ENCODE measurements around the gene RYR3.

RYR3 gene

DNA sequence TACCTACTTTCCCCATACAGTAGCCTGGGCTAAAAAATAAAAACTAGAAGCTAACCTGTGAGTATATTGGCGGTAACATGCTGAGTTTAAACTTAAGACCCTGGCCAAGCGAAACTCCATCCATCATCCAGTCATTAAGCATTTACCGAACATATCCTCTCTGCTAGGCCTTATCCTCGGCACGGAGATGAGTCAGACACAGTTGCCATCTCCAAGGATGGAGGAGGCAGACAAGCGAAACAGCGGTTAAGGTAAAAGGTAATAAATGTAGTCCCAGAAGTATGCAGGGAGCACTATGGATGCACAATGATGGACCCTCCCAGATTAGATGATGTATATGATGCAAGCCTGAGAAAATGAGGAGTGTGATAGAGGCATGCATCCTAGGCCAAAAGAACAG, 143.6 kb downstream of the RYR3 start:
- DNase-seq: no peak

DNA sequence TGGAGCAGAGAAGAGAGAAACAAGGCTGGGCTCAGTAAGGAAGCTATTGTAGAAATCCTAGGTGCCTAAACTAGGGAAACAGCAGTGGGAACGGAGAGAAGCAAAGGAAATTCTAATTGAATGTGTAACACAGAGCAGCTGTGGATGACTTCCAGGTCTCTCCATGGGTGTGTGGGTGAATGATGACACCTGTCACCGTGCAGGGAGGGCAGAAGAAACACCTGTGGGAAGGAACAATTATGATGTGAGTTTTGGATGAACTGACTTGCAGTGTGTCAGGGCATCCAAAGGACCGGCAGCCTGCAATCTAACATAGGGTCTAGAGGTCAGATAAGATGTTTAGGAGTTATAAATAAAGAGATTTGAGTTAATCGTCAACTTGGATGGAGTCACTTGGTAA, 144.2 kb downstream of the RYR3 start:
- no peak for DNase-seq

DNA sequence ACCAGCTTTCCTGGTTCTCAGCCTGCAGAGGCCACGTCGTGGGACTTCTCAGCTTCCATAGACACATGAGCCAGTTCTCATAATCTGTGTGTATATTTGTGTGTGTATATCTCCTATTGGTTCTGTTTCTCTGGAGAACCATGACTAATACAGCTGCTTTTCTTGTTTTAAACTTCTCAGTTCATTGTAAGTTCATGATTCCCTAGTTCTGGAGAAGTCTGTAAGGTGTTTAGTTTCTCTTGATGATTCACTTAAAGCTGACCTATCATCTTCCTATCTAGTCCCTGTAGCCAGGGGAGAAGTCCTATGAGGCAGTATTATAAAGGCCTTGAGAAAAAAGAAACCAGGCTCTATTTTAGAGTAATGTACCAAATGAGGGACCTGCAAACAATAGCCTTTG, 147.7 kb downstream of the RYR3 start:
- DNase-seq: no peak

DNA sequence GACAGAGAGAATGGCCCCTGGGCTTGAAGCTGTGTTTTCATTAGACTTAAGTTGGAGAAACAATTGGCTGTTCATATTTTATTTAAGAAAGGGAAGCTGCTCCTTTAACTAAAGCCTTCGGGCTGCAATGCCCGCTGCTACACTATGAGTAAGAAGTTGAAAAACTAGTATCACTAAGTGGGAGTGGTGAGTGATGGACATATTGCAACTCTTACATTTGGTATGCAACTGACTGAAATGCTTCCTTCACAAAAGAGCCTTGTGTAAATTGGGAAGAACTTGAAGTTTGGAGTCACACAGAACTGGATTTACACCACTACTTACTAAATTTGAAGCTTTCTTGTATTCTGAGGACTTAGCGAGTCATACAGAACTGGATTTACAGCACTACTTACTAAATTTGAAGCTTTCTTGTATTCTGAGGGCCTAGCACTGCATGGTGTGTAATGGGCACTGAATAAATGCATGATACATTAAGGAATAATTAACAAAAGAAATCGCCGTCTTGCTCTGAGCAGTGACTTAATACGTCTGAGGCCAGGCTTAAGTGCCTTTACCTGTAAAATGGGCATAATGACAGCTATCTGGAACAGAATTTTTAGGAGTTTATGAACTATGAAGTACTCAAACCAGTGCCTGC, 149.5 kb downstream of the RYR3 start:
- DNase-seq: no peak

DNA sequence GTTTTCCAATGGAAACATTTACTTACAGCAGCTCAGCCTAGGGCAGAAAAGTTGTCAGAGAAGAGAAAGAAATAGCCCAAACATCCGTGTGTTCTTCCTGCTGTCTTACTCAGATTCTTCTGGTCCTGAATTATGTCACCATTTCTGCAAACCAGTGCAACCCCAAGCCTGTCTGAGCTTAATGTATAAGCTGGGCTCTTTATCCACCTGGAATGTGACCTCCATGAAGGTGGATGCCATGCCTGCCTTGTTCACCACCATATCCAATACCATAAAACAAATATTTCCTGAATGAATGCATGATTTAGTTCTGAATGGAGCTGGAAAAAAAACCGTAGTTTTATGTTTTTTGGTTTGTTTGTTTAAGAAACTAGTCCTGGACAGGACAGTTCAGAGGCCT, 150.9 kb downstream of the RYR3 start:
- DNase-seq: no peak

DNA sequence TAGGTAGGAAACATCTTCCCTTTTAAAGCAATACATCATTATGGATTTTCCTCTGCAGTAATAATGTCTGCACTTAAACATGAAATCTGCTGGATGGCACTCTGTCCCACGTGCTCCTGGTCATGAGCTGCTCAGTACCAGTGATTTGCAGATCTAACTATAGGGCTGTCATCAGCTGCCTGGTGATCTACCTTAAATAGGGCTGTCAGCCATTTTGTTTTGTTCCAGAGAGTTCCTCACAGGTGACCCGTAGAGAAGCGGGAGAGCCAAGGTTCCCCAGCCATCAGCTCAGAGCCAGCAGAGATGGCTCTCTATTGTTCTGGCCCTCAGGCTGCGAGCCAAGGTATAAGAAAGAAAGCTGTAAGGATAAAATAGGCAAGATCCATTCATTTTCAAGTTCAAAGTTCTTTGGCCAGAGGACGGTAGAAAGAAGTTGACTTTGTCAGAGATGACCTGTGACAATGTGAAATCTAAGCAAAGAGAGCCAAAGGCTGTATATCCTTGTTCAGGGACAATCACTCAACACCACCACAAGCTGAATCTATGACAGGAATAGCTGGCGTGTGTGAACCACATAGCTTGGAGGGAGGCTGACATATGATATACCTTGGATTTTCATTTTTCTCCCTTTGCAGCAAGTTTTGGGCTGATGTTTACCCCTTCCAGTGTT, 156.5 kb downstream of the RYR3 start:
- DNase-seq: no peak

DNA sequence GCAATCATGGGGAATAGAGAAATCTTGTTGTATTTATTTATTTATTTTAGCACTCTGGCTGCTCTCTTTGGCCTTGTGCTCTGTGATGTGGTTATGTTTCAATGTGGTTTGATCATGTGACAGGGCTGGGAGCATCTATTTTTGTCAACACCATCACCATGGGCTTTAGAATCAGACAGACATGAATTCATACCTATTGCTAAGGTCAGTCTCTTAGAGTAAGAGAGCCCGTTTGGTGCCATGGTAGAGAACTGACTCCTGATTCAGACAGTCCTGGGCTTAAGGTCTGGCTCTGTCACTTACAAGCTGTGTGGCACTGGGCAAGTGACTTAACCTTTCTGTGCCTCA, 157.0 kb downstream of the RYR3 start:
- DNase-seq: no peak

DNA sequence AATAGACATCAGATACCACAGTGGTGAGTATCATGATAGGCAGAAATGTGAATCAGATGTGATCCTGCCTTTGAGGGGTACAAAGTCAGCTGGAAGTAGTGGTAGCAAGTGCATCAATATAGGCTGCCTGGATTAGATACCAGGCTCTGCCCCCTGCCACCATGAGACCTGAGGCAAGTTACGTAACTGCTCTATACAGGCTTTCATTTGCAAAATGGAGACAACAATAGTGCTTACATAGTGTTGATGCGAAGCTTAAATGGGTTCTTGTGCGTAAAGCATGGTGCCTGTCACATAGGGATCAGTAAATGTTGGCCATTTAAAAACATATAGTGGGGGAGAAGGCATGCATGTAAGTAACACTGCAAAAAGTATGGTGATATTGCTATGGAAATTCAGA, 158.0 kb downstream of the RYR3 start:
- no peak for DNase-seq

DNA sequence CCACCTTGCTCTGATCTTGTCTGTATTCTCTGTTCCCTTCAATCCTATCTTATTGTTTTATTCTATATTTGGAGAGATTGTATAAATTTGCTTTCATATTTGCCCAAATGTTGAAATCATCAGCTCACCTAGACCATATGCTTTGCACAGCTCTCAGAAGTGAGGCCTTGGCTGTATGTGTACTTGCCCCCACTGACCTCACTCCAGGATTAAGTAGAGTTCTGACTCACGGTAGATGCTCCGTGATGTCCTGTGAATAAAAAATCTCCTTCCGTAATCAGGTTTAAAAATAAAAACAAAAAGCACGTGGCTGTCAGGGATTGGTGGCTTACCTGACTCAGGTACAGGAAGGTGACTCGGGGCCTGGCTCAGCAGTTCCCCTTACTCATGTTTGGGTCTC, 162.2 kb downstream of the RYR3 start:
- no peak for DNase-seq

DNA sequence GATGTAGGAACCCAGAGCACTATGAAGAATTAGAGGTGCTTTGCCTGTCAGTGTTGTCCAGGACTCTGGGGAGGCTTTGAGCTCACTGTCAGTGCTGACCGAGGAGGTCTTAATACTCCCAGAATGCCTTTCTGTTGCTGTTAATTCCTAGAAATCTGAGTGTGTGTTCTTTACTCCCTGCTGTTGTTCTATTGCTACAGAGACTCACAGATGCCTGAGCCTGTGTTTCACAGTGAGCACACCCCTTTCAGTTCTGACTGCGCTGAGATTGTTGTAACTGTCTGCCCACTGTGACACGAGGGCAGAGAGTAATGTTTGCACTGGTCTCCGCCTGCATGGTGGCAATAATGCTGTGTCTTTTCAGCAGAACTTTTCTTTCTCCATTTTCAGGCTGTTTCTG, 162.9 kb downstream of the RYR3 start:
- DNase-seq: no peak

DNA sequence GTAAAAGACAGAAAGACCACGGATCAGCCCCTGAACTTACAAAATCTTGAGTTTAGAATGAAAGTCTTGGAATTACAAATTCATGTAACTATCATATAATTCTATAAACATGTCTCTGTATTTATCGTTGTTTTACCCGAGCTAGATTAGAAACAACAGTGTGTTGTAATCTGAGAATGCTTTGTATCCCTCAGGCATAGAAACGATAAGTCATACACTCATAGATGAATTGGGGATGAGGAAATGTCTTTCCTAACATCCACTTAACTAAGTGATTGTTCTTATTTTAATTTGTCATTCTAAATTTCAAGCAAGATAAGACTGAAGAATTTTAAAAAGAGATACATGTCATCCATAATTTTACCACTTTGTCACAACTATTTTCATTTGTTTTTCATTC, 165.3 kb downstream of the RYR3 start:
- no peak for DNase-seq

DNA sequence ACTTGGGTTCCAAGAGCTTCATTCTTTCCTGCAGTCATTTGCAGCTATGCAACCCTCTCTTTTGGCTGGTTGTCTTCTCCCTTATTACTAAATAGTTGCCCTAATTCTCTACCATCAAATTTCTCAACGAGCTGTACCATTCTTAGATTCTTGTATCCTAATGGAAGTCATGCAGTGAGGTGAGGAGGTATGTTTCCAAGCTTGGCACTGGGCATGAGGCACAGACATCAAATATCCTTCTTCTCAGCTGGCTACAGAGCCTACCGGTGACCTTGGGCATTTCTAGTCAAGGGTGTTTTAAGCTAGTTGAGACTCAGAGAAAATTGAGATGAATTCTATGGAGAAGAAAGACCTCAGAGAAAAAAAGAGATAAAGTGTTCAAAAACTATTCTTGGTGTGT, 166.1 kb downstream of the RYR3 start:
- no peak for DNase-seq

DNA sequence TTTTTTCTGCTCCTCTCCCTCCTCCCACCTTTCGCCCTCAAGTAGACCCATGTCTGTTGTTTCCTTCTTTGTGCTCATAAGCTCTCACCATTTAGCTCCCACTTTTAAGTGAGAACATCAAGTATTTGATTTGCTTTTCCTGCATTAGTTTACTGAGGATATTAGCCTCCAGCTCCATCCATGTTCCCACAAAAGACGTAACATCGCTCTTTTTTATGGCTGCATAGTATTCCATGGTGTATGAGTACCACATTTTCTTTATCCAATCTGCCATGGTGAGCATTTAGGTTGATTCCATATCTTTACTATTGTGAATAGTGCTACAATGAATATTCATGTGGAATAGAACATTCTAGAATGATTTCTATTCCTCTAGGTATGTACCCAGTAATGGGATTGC, 178.6 kb downstream of the RYR3 start:
- DNase-seq: no peak

DNA sequence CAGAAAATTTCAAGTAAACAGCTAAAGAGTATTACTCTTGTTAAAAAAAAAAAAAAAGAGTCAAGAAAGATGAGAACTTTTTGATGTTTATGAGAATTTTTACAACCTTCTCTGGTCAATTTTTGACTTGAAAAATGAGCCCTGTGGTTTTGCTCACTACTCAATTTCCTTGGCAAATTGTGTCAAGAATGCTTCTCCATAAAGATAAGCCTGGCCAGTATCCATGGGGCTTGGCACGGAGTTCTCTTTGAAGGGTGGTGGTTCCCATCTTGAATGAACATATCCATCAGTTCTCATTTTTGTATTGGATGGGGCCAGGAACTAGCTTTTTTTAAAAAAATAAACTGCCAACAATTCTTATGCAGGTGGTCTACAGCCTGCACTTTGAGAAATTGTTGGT, 179.9 kb downstream of the RYR3 start:
- DNase-seq: no peak

DNA sequence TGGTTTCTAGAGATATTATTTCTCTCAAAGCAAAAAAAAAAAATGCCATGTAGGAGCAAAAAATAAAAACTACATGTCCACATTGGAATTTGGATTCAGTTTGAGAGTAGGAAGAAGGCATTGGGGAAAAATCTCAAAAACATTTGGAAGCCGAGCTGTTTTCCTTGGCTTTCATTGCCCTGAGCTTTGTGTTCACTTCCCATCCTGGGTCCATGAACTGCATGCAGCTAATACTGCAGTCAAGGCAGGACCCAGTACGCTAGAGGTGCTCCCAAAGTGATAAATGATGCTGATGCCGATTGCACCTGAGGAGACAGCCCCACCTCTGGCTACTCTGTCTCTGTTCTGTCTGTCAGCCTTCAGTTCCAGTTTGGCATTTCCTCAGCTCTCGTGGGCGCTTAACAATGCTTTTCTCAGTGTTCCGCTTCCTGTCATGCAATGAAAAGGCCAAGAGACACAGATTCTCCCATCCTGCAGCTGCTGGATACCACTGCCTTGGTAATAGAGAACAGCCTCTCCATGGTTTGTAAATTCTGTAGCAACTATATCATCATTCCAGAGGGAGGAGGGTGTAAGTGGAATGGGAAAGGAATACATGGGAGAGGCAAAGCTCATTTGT, 181.8 kb downstream of the RYR3 start:
- no peak for DNase-seq

DNA sequence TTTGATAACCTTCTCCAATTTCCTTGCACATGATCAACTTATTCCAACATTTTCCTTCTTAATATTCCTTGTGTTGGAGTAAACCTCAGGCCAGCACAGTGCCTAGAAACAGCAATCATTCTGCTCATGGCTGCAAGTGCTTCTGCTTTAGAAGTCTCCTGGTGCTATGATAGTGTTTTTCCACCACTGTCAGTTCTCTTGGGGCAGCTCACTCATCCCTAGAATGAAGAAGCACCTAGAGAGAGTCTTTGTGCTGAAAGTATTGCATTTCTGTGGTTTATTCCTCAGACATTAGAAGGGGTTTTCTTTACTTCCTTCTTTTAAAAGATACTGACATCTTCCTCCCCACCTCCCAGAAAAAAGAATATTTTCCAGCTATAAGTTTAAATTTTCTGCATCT, 183.5 kb downstream of the RYR3 start:
- DNase-seq: no peak

DNA sequence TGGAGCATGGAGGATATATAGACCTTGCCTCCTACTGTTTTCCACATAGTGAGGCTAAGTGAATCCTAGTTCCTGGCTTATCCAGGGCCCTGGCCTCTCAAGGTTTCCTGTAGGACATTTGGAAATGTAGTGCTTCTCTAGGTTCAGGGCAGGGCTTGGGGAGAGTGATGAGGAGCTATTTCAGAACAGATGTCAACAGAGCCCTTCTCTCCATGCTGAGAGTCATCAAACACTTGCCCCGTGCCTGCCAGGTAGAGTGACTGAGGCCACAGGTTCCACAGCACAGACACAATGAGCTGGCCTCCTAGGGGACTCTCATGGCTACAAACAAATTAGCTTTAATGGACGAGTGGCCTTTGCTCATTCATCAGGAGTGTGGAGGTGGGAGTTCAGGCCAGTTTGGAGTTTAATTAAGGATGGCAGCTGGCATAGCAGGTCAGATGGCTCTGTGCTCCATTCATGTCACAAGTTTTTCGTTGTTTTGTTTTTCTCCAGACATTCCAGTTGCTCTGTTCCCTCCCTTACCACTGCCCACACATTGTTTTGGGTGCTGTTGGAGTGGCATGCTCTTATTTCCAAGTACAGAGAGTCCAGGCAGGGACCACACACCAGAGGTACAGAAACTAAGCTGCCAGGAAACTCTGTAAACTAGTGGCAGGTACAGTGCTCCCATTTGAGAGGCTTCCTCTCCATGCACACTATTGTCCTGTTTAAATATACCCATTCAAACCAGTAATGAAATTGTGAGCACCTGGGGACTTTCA, 189.8 kb downstream of the RYR3 start:
- DNase-seq: no peak

DNA sequence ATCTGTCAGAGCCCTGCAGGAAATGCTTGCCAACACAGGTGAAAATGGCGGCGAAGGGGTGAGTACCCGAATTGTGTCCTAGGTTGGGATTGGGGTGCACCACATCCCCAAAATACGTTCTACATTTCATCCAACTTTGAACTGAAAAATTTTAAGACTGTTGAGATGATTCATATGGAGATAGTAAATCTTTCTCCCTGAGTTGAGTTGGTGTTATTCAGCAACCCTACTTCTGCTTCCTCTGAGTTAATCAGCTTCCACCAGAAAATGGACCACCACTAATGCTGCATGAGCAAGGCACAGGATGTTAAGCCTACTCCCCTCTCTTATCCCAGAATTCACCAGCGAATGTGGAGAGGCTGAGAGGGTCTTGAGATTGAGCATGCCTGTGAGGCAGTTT, 192.9 kb downstream of the RYR3 start:
- DNase-seq: no peak

DNA sequence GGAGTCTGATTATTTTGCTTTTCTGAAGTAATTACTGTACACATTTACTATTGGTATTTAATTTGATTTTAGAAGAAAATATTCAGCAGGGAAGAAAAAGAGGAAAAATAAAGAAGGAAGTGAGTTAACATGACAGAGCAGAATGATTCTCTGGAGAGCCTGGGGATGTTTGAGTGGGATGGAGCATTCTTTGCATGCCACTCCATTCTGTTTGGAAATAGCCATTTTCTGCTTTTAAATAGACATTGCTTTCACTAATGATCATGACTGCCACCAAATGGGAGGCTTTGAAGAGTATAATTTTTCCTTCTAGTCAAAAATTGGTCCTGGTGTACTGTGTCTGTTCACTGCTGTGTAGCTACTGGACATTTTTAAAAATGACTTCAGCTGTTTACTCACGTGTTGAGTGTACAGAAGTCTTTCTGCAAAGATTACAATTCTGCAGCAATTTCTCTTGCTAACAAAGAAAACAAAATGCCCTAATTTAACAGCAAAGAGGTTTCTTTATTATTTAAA, 196.1 kb downstream of the RYR3 start:
- no peak for DNase-seq

DNA sequence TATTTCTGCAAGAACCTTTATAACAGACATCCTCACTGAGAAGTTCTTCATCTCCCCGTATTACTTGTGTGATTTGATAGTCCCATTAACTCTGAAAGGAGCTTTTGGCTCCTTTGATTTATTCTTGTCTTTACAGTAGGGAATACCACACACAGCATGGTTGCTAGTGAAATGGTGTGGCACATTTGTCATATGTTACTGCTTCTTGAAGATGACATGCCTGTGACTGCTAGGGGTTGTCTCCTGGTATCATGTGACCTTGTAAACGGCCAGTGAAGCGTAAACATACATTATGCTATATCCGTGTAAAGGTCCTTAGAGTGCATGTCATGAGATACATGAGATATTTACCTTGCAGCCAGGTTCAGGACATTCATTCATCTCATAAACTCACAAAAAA, 197.9 kb downstream of the RYR3 start:
- DNase-seq: no peak

DNA sequence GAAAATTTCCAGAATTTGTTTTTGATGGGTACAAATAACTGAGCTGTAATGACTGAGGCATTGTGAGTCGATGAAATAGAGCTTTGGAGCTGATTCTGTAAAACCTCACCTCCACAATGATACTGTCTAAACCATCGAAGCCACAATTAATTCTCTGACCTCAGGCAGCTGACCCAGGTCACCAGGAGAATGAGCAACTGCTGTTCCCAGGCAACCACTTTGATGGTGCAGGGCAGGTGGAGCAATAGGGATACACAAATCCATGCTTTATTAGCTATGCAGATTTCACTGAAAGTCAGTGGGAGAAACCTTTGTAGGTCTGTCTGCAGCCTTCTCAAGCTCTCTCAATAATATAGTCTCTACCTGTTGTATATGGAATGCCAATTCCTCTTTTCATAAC, 204.4 kb downstream of the RYR3 start:
- DNase-seq: no peak

DNA sequence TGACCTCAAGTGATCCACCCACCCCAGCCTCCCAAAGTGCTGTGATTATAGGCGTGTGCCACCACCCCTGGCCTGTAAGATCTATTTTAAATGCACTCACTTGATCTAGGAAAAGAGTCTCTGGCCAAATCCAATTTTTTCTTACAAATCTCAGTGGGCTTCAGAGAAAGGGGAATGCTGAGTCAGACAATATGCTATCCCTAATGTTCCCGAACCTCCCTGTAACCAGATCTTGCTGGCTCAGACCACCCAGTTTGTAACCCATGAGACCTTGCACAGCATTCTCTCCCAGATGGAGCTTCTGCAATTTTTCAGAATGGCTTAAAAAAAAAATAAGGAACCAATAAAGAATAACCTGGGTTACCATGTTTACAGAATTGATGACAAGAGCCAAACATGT, 205.8 kb downstream of the RYR3 start:
- no peak for DNase-seq

DNA sequence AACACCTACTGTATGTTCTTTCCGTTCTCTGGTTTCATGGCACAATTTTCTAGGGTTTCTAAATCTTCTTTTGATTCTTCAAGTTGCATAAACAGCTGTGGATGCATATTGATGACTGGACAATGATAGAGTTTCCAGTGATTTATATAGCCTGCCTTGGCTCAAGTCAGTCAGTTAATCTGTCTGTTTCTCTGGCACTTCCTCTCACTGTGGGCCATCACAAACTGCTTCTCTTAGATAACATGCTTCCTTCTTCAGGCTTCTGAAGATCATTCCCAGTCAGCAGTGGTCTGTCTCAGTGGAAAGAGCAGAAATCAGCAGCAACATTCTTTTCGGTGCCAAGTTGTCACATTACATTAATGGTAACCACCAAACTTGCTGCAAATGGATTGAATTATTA, 207.2 kb downstream of the RYR3 start:
- no peak for DNase-seq

DNA sequence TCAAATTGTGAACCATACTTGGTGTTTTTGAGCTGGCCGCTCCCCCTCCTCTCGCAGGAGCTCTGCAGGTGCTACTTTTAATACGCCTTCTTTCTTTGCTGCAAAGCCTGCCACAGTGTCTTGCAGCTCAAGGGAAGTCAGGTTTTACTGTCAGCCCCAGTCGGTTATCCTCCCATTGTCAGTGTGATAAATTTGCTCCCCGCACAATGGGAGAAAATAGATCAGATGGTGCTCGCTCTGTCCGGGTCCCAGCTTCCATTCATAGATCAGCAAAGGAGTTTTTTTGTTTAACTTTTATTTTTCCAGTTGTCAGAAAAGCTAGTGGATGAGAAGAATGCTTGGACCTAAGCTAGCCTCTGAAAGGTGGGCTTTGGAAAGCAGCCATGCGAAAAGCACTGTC, 207.7 kb downstream of the RYR3 start:
- no peak for DNase-seq

All from NCI-H2227 treated with DMSO at 0.1 percent for 48 hours (cell line).